Measurements from ENCODE around the gene PRKAR2B. TPM values are rescaled to one million over a fixed set of nuclear protein-coding genes. Genes with fewer than 3 reads are reported as not detected.
A peak's percentile ranks its signal among the peaks of the same experiment; 100 is the strongest.

PRKAR2B gene
- total and polyA plus RNA-seq, 7 experiments from 2014 or later, result 0.39 to 5.0 (median 0.54) TPM

DNA sequence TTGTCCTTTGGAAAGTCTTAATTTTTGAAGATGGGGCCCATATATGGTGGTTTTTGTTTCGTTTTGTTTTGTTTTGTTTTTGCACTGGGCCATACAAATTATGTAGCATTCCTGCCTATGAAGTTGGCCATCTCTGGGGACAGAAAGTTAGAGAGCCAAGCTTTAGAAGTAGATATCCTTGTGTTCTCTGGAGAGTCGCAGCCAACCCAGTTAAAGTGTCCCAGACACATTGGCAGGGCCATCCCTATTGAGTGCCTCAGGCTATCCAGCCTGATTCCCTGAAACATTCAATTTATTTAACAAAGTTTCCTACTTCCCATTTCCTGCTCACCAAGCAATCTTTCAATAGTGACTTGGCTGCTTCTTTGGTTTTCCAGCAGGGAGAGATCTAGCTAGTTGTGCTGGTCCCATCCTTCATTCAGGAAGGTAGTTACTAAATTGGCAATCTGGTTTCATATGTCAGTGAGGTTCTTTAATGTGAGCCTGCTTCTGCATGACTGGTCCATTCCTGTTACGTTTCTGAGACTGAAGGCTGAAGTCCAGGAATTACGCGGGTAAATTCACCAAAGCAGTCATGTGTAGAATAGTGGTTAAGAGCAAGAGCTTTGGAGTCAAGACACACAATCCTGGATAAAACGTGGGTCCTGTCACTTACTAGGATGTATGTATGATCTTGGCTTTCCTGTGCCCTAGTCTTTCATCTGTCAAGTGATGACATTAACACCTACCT is 75.0 kb downstream of the PRKAR2B start:
- Histone ChIP-seq H3K27ac (ENCODE audit: low read depth, low read length) (no peak overlapping the region), H3K4me1 (ENCODE audit: control insufficient read depth in 2 of 2, insufficient read depth in 2 of 2, low read length in 2 of 2) (no peaks in the 10 kb centered on the region), H3K4me3 (ENCODE audit: low read length) (no peak overlapping the region), H3K27me3 (ENCODE audit: control insufficient read depth in 2 of 2, insufficient read depth in 2 of 2, low read length in 2 of 2) (no peaks in the 10 kb centered on the region), H3K36me3 (ENCODE audit: control insufficient read depth in 2 of 3, insufficient read depth in 3 of 3, low read length in 3 of 3) (no peaks in the 10 kb centered on the region), H3K9me3 (ENCODE audit: control insufficient read depth in 2 of 3, low read length in 3 of 3) (no peaks in the 10 kb centered on the region)
- no peaks in the 10 kb centered on the region for H3K9me3 Mint-ChIP-seq
- ChIA-PET CTCF (interaction anchor here (0.6 kb wide), 1 partner anchor 89 kb away, joined by 3 read pairs; no protein-coding TSS in a partner anchor), POLR2A (interaction anchor here (1.1 kb wide), 1 partner anchor 10 kb away, joined by 3 read pairs; no protein-coding TSS in a partner anchor)
- intact Hi-C loops (cut with micrococcal nuclease), result loop anchor here in 1 of 2 donors (10.0 kb wide), 1 partner anchor 255 kb away; the partner anchor contains the start of gene PIK3CG
- no peak overlapping the region for H3K27ac Mint-ChIP-seq
- ATAC-seq (no peak), DNase-seq (no peak)
- H3K36me3 Mint-ChIP-seq, result peaks cover 0 to 3% (median 0%) of the 10 kb centered on the region in 5 donors
- H3K4me3 Mint-ChIP-seq, result no peak overlapping the region
- H3K27me3 Mint-ChIP-seq, result peaks cover 0 to 12% (median 9%) of the 10 kb centered on the region in 5 donors
- H3K4me1 Mint-ChIP-seq, result peaks cover 0 to 5% (median 1%) of the 10 kb centered on the region in 7 donors

DNA sequence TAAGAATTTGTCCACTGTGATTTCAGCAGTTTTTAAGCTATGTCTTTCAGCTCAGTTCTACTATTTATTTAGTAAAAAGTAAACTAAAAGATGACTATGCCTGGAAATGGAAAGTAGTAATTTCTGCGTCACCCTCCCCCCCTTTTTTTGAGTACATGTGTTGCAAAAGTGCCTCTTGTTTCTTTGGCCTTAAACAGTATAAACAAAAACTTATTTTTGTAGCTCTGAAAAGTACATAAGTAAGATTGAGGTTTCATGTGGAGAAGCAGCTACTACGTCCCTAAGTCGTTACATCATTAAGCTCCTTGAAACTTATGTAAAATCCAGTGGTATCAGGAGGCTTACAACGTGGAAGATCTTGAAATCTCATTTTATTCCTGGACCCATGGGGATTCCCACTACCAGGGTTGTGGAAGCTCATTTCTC is 78.0 kb downstream of the PRKAR2B start:
- no peak overlapping the region for H3K4me3 Mint-ChIP-seq
- Histone ChIP-seq H3K9me3 (ENCODE audit: control insufficient read depth in 2 of 3, low read length in 3 of 3) (no peaks in the 10 kb centered on the region), H3K27me3 (ENCODE audit: control insufficient read depth in 2 of 2, insufficient read depth in 2 of 2, low read length in 2 of 2) (no peaks in the 10 kb centered on the region), H3K4me1 (ENCODE audit: control insufficient read depth in 2 of 2, insufficient read depth in 2 of 2, low read length in 2 of 2) (peaks cover 4 to 16% of the 10 kb centered on the region in 2 donors), H3K27ac (ENCODE audit: low read depth, low read length) (no peak overlapping the region), H3K36me3 (ENCODE audit: control insufficient read depth in 2 of 3, insufficient read depth in 3 of 3, low read length in 3 of 3) (no peaks in the 10 kb centered on the region), H3K4me3 (ENCODE audit: low read length) (no peak overlapping the region)
- H3K36me3 Mint-ChIP-seq, result peaks cover 0 to 6% (median 0%) of the 10 kb centered on the region in 5 donors
- H3K27ac Mint-ChIP-seq, result no peak overlapping the region
- DNase-seq (no peak), ATAC-seq (no peak)
- peaks cover 0 to 2% (median 0%) of the 10 kb centered on the region in 11 donors for H3K9me3 Mint-ChIP-seq
- POLR2A ChIA-PET, result interaction anchor here (0.6 kb wide), 1 partner anchor 44 kb away, joined by 3 read pairs; no protein-coding TSS in a partner anchor
- CTCF ChIA-PET, result interaction anchor here (0.7 to 1.4 kb wide), 2 partner anchors 123 to 334 kb away, joined by 3 read pairs; no protein-coding TSS in a partner anchor
- peaks cover 12 to 25% (median 20%) of the 10 kb centered on the region in 7 donors for H3K4me1 Mint-ChIP-seq
- intact Hi-C loops (cut with micrococcal nuclease), result loop anchor here in 1 of 2 donors (10.0 kb wide), 1 partner anchor 258 kb away; the partner anchor contains the start of gene PIK3CG
- H3K27me3 Mint-ChIP-seq, result peaks cover 0 to 12% (median 0%) of the 10 kb centered on the region in 5 donors

- Histone ChIP-seq H3K9me3 (ENCODE audit: control insufficient read depth in 2 of 3, low read length in 3 of 3) (no peaks in the 10 kb centered on the region), H3K27me3 (ENCODE audit: control insufficient read depth in 2 of 2, insufficient read depth in 2 of 2, low read length in 2 of 2) (no peaks in the 10 kb centered on the region), H3K4me1 (ENCODE audit: control insufficient read depth in 2 of 2, insufficient read depth in 2 of 2, low read length in 2 of 2) (peaks cover 4 to 17% of the 10 kb centered on the region in 2 donors), H3K36me3 (ENCODE audit: control insufficient read depth in 2 of 3, insufficient read depth in 3 of 3, low read length in 3 of 3) (no peaks in the 10 kb centered on the region), H3K4me3 (ENCODE audit: low read length) (no peak overlapping the region), H3K27ac (ENCODE audit: low read depth, low read length) (no peak overlapping the region)
- DNase-seq (no peak), ATAC-seq (no peak)
- CTCF ChIA-PET, result interaction anchor here (1.4 kb wide), 1 partner anchor 334 kb away, joined by 3 read pairs; no protein-coding TSS in a partner anchor
- intact Hi-C loops (cut with micrococcal nuclease), result loop anchor here in 1 of 2 donors (10.0 kb wide), 1 partner anchor 259 kb away; the partner anchor contains the start of gene PIK3CG
- Mint-ChIP-seq H3K4me3 (no peak overlapping the region), H3K36me3 (peaks cover 0 to 6% (median 0%) of the 10 kb centered on the region in 5 donors), H3K27me3 (peaks cover 0 to 12% (median 0%) of the 10 kb centered on the region in 5 donors), H3K4me1 (peaks cover 12 to 33% (median 24%) of the 10 kb centered on the region in 7 donors), H3K27ac (peak overlapping the region in 1 of 9 donors; percentile 7), H3K9me3 (peaks cover 0 to 2% (median 0%) of the 10 kb centered on the region in 11 donors)
- POLR2A ChIA-PET, result no interaction called here
These were observed 78.9 kb downstream of the PRKAR2B start for GRCh38 chr7:107123392-107123791.

GRCh38 chr7:107125475-107125874 is 81.0 kb downstream of the PRKAR2B start:
- Mint-ChIP-seq H3K27me3 (no peaks in the 10 kb centered on the region), H3K36me3 (peaks cover 0 to 6% (median 0%) of the 10 kb centered on the region in 5 donors), H3K27ac (peak overlapping the region; percentile 86 to 96 (median 92)), H3K9me3 (peaks cover 0 to 2% (median 0%) of the 10 kb centered on the region in 11 donors), H3K4me3 (peak overlapping the region; percentile 65 to 85 (median 77)), H3K4me1 (peaks cover 12 to 33% (median 24%) of the 10 kb centered on the region in 7 donors)
- Histone ChIP-seq H3K27ac (ENCODE audit: low read depth, low read length) (peak overlapping the region; percentile 70), H3K4me3 (ENCODE audit: low read length) (no peak overlapping the region), H3K27me3 (ENCODE audit: control insufficient read depth in 2 of 2, insufficient read depth in 2 of 2, low read length in 2 of 2) (no peaks in the 10 kb centered on the region), H3K9me3 (ENCODE audit: control insufficient read depth in 2 of 3, low read length in 3 of 3) (no peaks in the 10 kb centered on the region), H3K4me1 (ENCODE audit: control insufficient read depth in 2 of 2, insufficient read depth in 2 of 2, low read length in 2 of 2) (peaks cover 4 to 17% of the 10 kb centered on the region in 2 donors), H3K36me3 (ENCODE audit: control insufficient read depth in 2 of 3, insufficient read depth in 3 of 3, low read length in 3 of 3) (no peaks in the 10 kb centered on the region)
- ChIA-PET CTCF (interaction anchor here (0.7 to 1.4 kb wide), 3 partner anchors 21 to 372 kb away, joined by 3 to 6 read pairs (median 3); no protein-coding TSS in a partner anchor), POLR2A (interaction anchor here (0.9 to 2.4 kb wide), 4 partner anchors 13 to 43 kb away, joined by 3 to 28 read pairs (median 3); partner anchors contain the start of gene HBP1)
- ATAC-seq, result no peak
- intact Hi-C loops (cut with micrococcal nuclease), result loop anchor here in 1 of 2 donors (5.0 to 10.0 kb wide), 2 partner anchors 261 to 1402 kb away; partner anchors contain the start of genes PIK3CG and PNPLA8
- no peak for DNase-seq

- ATAC-seq, result no peak
- Histone ChIP-seq H3K27me3 (ENCODE audit: control insufficient read depth in 2 of 2, insufficient read depth in 2 of 2, low read length in 2 of 2) (no peaks in the 10 kb centered on the region), H3K4me1 (ENCODE audit: control insufficient read depth in 2 of 2, insufficient read depth in 2 of 2, low read length in 2 of 2) (peaks cover 4 to 17% of the 10 kb centered on the region in 2 donors), H3K4me3 (ENCODE audit: low read length) (no peak overlapping the region), H3K27ac (ENCODE audit: low read depth, low read length) (no peak overlapping the region), H3K36me3 (ENCODE audit: control insufficient read depth in 2 of 3, insufficient read depth in 3 of 3, low read length in 3 of 3) (no peaks in the 10 kb centered on the region), H3K9me3 (ENCODE audit: control insufficient read depth in 2 of 3, low read length in 3 of 3) (no peaks in the 10 kb centered on the region)
- Mint-ChIP-seq H3K27ac (peak overlapping the region in 5 of 9 donors; percentile 26 to 92 (median 52)), H3K9me3 (peaks cover 0 to 2% (median 0%) of the 10 kb centered on the region in 11 donors), H3K4me1 (peaks cover 12 to 33% (median 24%) of the 10 kb centered on the region in 7 donors), H3K36me3 (peaks cover 0 to 6% (median 0%) of the 10 kb centered on the region in 5 donors), H3K27me3 (no peaks in the 10 kb centered on the region), H3K4me3 (peak overlapping the region in 1 of 10 donors; percentile 42)
- ChIA-PET POLR2A (interaction anchor here (1.5 kb wide), 1 partner anchor 22 kb away, joined by 3 read pairs; no protein-coding TSS in a partner anchor), CTCF (no interaction called here)
- DNase-seq, result no peak
- intact Hi-C loops (cut with micrococcal nuclease), result loop anchor here in 1 of 2 donors (2.0 to 10.0 kb wide), 3 partner anchors 19 to 1399 kb away; partner anchors contain the start of genes PIK3CG and PNPLA8
These were observed 83.7 kb downstream of the PRKAR2B start for GRCh38 chr7:107128217-107128616.

- Mint-ChIP-seq H3K27me3 (no peaks in the 10 kb centered on the region), H3K4me1 (peaks cover 12 to 33% (median 24%) of the 10 kb centered on the region in 7 donors), H3K27ac (peak overlapping the region in 2 of 9 donors; percentile 9 to 52), H3K9me3 (peaks cover 0 to 2% (median 0%) of the 10 kb centered on the region in 11 donors), H3K36me3 (peaks cover 0 to 6% (median 0%) of the 10 kb centered on the region in 5 donors), H3K4me3 (no peak overlapping the region)
- H3K4me1 ChIP-seq (ENCODE audit: control insufficient read depth in 2 of 2, insufficient read depth in 2 of 2, low read length in 2 of 2), result peaks cover 4 to 17% of the 10 kb centered on the region in 2 donors
- intact Hi-C loops (cut with micrococcal nuclease), result loop anchor here in 1 of 2 donors (2.0 to 10.0 kb wide), 3 partner anchors 18 to 1399 kb away; partner anchors contain the start of genes PIK3CG and PNPLA8
- no peaks in the 10 kb centered on the region for H3K36me3 ChIP-seq (ENCODE audit: control insufficient read depth in 2 of 3, insufficient read depth in 3 of 3, low read length in 3 of 3)
- ATAC-seq (no peak), DNase-seq (no peak)
- H3K27me3 ChIP-seq (ENCODE audit: control insufficient read depth in 2 of 2, insufficient read depth in 2 of 2, low read length in 2 of 2), result no peaks in the 10 kb centered on the region
- CTCF ChIA-PET, result no interaction called here
- H3K4me3 ChIP-seq (ENCODE audit: low read length), result no peak overlapping the region
- H3K9me3 ChIP-seq (ENCODE audit: control insufficient read depth in 2 of 3, low read length in 3 of 3), result no peaks in the 10 kb centered on the region
- no peak overlapping the region for H3K27ac ChIP-seq (ENCODE audit: low read depth, low read length)
- POLR2A ChIA-PET, result no interaction called here
These were observed 84.2 kb downstream of the PRKAR2B start for GRCh38 chr7:107128748-107129147.

Measured in naive thymus-derived CD4-positive, alpha-beta T cell (primary cell).